ENCODE measurements around the gene LPAR1. TPM values are rescaled to one million over a fixed set of nuclear protein-coding genes. Genes with fewer than 3 reads are reported as not detected.

The LPAR1 gene
- total and polyA plus RNA-seq, 9 of the 15 experiments (the other 6 are each of a cell fraction or from before 2014, with no cell fraction given) = 0.13 TPM; not detected in 8

- Histone ChIP-seq H3K4me3 (no peak overlapping the region), H3K4me2 (ENCODE audit: insufficient read depth, low read length) (no peak overlapping the region), H3K36me3 (ENCODE audit: control insufficient read depth, insufficient read depth, low read length) (no peaks in the 10 kb centered on the region), H3K9ac (ENCODE audit: insufficient read depth in 1 of 2, low read depth in 2 of 2, low read length in 2 of 2) (no peak overlapping the region), H3K79me2 (ENCODE audit: control insufficient read depth, insufficient read depth, low read length) (no peaks in the 10 kb centered on the region), H3K27me3 (ENCODE audit: control insufficient read depth in 2 of 2, insufficient read depth in 2 of 2, low read length in 2 of 2) (no peaks in the 10 kb centered on the region), H3K27ac (ENCODE audit: extremely low read depth, low read depth, low read length) (no peak overlapping the region), H3K9me1 (ENCODE audit: control insufficient read depth, insufficient read depth, low read length) (no peaks in the 10 kb centered on the region), H3K4me1 (replicated peaks in 1 of 2; ENCODE audit: control insufficient read depth in 2 of 2, insufficient read depth in 2 of 2, low read length in 2 of 2) (no peaks in the 10 kb centered on the region), H2AFZ (ENCODE audit: low read depth, low read length) (no peak overlapping the region), H3K9me3 (replicated peaks; ENCODE audit: control insufficient read depth, insufficient read depth, low read depth, low read length) (no peaks in the 10 kb centered on the region; the same call in 1 of the 2 replicates), H4K20me1 (replicated peaks; ENCODE audit: control insufficient read depth, insufficient read depth, low read length) (no peaks in the 10 kb centered on the region)
- CTCF ChIA-PET (ENCODE audit: low intra/inter-chr PET ratio) = no interaction called here
- DNase-seq (ENCODE audit: extremely low read depth in 1 of 4, low spot score in 3 of 4) (no peak), FAIRE-seq (no peak), ATAC-seq (no peak)
- in situ Hi-C loops (cut with MboI) (no loop called here), intact Hi-C loops (cut with micrococcal nuclease) (no loop called here)
- no peak for TF ChIP-seq ZNF431 (CRISPR knock-in tag; IDR thresholded peaks at IDR 0.05)
- TF ChIP-seq HDAC6 (IDR thresholded peaks at IDR 0.05; ENCODE audit: low read depth, low read length) = no peak
- no peak for TF ChIP-seq FUS (optimal IDR thresholded peaks at IDR 0.05; ENCODE audit: low read depth, low read length)
- no peak for TF ChIP-seq TGIF2 (CRISPR knock-in tag; IDR thresholded peaks at IDR 0.05)
- TF ChIP-seq ETS1 (conservative IDR thresholded peaks at IDR 0.05; ENCODE audit: control insufficient read depth, low read depth, low read length) = no peak
- TF ChIP-seq FOXO4 (CRISPR knock-in tag; IDR thresholded peaks at IDR 0.05) = no peak
- TF ChIP-seq PCBP1 (IDR thresholded peaks at IDR 0.05; ENCODE audit: low read depth, low read length, poor library complexity, severe bottlenecking) = no peak
- TF ChIP-seq ZNF668 (CRISPR knock-in tag; IDR thresholded peaks at IDR 0.05) = no peak
- TF ChIP-seq GABPA (tag; conservative IDR thresholded peaks at IDR 0.05; ENCODE audit: low read depth) = no peak
- TF ChIP-seq, protein P1, sequence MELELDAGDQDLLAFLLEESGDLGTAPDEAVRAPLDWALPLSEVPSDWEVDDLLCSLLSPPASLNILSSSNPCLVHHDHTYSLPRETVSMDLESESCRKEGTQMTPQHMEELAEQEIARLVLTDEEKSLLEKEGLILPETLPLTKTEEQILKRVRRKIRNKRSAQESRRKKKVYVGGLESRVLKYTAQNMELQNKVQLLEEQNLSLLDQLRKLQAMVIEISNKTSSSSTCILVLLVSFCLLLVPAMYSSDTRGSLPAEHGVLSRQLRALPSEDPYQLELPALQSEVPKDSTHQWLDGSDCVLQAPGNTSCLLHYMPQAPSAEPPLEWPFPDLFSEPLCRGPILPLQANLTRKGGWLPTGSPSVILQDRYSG (tag; conservative IDR thresholded peaks at IDR 0.05; ENCODE audit: low read depth) = no peak
- TF ChIP-seq ZNF24 (IDR thresholded peaks at IDR 0.05) = no peak
- no peak for TF ChIP-seq COPS2 (conservative IDR thresholded peaks at IDR 0.05)
- no peak for TF ChIP-seq NR2C2 (CRISPR knock-in tag; IDR thresholded peaks at IDR 0.05)
- TF ChIP-seq NR2C2 (tag; IDR thresholded peaks at IDR 0.05) = no peak
- no peak for TF ChIP-seq FOXK1 (CRISPR knock-in tag; IDR thresholded peaks at IDR 0.05; ENCODE audit: borderline replicate concordance)
- TF ChIP-seq SIN3A (IDR thresholded peaks at IDR 0.05; ENCODE audit: borderline replicate concordance in 2 of 2, control insufficient read depth in 1 of 2, low read depth in 2 of 2, low read length in 2 of 2) = no peak
- no peak for TF ChIP-seq FOXJ3 (CRISPR knock-in tag; IDR thresholded peaks at IDR 0.05)
- POLR2A ChIA-PET = interaction anchor here (0.7 to 1.2 kb wide), 2 partner anchors 8 to 1044 kb away, joined by 3 to 4 read pairs; no protein-coding TSS in a partner anchor
- WGBS (ENCODE audit: insufficient coverage, low coverage, missing lambda C conversion rate) = 0% methylated on average over 1 of the region's 1 CpG
- no TSS peak for BruUV-seq (replicated peaks)
Measured at GRCh38 chr9:110897943-110898342, 140.3 kb downstream of the LPAR1 start.

All from K562 (cell line).